ENCODE data around the gene INSIG2. TPM values are rescaled to one million over a fixed set of nuclear protein-coding genes. Genes with fewer than 3 reads are reported as not detected.

The INSIG2 gene
- total RNA-seq, 1 experiment from 2014 or later: 10.7 TPM

DNA sequence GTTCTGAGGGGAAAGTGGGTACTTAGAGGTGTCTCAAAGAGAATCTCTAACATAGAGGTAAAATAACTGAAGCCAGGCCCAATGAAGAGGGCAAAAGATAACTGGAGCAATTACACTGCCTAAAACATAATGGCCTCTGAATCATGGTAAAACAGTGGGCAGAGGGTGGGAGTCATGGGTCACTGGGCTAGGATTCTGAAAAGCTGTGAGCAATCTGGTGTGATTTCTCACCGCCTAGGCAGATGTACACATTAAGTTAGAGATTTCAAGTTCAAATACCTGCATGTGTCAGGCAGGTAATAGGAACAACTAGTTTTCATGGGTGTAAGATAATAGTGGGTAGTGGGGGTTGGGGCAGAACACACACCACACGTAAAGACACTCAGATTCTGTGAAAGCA, 45.6 kb downstream of the INSIG2 start:
- DNase-seq (ENCODE audit: low spot score): no peak

GRCh38 chr2:118134650-118135049, 46.4 kb downstream of the INSIG2 start:
- H3K4me3 Mint-ChIP-seq: no peak overlapping the region
- H3K27me3 Mint-ChIP-seq (ENCODE audit: low read depth): peaks cover 3% of the 10 kb centered on the region; the same call in 1 of the 2 replicates
- no peaks in the 10 kb centered on the region for H3K4me1 Mint-ChIP-seq
- H3K27ac Mint-ChIP-seq: no peak overlapping the region
- no peaks in the 10 kb centered on the region for H3K9me3 Mint-ChIP-seq
- CTCF ChIA-PET: interaction anchor here (1.1 kb wide), 1 partner anchor 102 kb away, joined by 5 read pairs; no protein-coding TSS in a partner anchor
- ATAC-seq (no peak), DNase-seq (ENCODE audit: low spot score) (no peak)
- no peaks in the 10 kb centered on the region for H3K36me3 Mint-ChIP-seq
- POLR2A ChIA-PET: no interaction called here
- no peak for TF ChIP-seq JUN (CRISPR knock-in tag; IDR thresholded peaks at IDR 0.05)
- TF ChIP-seq ESRRA (CRISPR knock-in tag; IDR thresholded peaks at IDR 0.05; ENCODE audit: borderline replicate concordance): no peak
- TF ChIP-seq ATF2 (CRISPR knock-in tag; IDR thresholded peaks at IDR 0.05; ENCODE audit: borderline replicate concordance, low read depth): no peak
- TF ChIP-seq, protein P1, sequence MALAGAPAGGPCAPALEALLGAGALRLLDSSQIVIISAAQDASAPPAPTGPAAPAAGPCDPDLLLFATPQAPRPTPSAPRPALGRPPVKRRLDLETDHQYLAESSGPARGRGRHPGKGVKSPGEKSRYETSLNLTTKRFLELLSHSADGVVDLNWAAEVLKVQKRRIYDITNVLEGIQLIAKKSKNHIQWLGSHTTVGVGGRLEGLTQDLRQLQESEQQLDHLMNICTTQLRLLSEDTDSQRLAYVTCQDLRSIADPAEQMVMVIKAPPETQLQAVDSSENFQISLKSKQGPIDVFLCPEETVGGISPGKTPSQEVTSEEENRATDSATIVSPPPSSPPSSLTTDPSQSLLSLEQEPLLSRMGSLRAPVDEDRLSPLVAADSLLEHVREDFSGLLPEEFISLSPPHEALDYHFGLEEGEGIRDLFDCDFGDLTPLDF (CRISPR knock-in tag; IDR thresholded peaks at IDR 0.05): no peak
- no peak for TF ChIP-seq ZNF138 (CRISPR knock-in tag; conservative IDR thresholded peaks at IDR 0.05)
- no peak for TF ChIP-seq TEAD1 (CRISPR knock-in tag; IDR thresholded peaks at IDR 0.05)
- TF ChIP-seq ZBTB21 (CRISPR knock-in tag; IDR thresholded peaks at IDR 0.05; ENCODE audit: borderline replicate concordance): no peak
- no peak for TF ChIP-seq E2F5 (CRISPR knock-in tag; IDR thresholded peaks at IDR 0.05)
- TF ChIP-seq NR1H2 (CRISPR knock-in tag; IDR thresholded peaks at IDR 0.05): no peak
- TF ChIP-seq, protein P2, sequence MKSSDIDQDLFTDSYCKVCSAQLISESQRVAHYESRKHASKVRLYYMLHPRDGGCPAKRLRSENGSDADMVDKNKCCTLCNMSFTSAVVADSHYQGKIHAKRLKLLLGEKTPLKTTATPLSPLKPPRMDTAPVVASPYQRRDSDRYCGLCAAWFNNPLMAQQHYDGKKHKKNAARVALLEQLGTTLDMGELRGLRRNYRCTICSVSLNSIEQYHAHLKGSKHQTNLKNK (CRISPR knock-in tag; IDR thresholded peaks at IDR 0.05): no peak
- no peak for TF ChIP-seq TCF7 (CRISPR knock-in tag; IDR thresholded peaks at IDR 0.05; ENCODE audit: low read depth)
- TF ChIP-seq ZNF532 (CRISPR knock-in tag; IDR thresholded peaks at IDR 0.05; ENCODE audit: borderline replicate concordance): no peak
- no peak for TF ChIP-seq PREB (CRISPR knock-in tag; IDR thresholded peaks at IDR 0.05; ENCODE audit: borderline replicate concordance)

More for the DNA sequence above, 45.6 kb downstream of the INSIG2 start:
- no peaks in the 10 kb centered on the region for H3K4me1 Mint-ChIP-seq
- TF ChIP-seq FOXK1 (CRISPR knock-in tag; IDR thresholded peaks at IDR 0.05) (no peak), OVOL2 (CRISPR knock-in tag; IDR thresholded peaks at IDR 0.05; ENCODE audit: borderline replicate concordance) (no peak), PREB (CRISPR knock-in tag; IDR thresholded peaks at IDR 0.05; ENCODE audit: borderline replicate concordance) (no peak), ZNF512 (CRISPR knock-in tag; IDR thresholded peaks at IDR 0.05; ENCODE audit: borderline replicate concordance) (no peak)
- ChIA-PET CTCF (no interaction called here), POLR2A (no interaction called here)
- no peaks in the 10 kb centered on the region for H3K36me3 Mint-ChIP-seq
- H3K4me3 Mint-ChIP-seq: no peak overlapping the region
- peaks cover 3% of the 10 kb centered on the region; the same call in 1 of the 2 replicates for H3K27me3 Mint-ChIP-seq (ENCODE audit: low read depth)
- ATAC-seq: no peak
- H3K27ac Mint-ChIP-seq: no peak overlapping the region
- no peaks in the 10 kb centered on the region for H3K9me3 Mint-ChIP-seq

Measured in WTC11 (cell line).